Gastrocnemius medialis (tissue), 4 donors: Measurements from ENCODE around the gene CPA3.

Experiments
- CTCF ChIP-seq, 5 experiments: fragments of 450-650 bp in 3 of 5; fragments of 200-600 bp in 2 of 5; sonication (generic) in 2 of 5; IDR thresholded peaks in 4 of 5; conservative IDR thresholded peaks in 1 of 5; 1 replicate in 4 of 5; 2 replicates in 1 of 5; pipeline ENCODE4 v1.5.1; 2016 to 2019; ENCODE audit warnings: antibody characterized with exemption in 5 of 5, mild to moderate bottlenecking in 3 of 5, moderate library complexity in 3 of 5
- POLR2A ChIP-seq, 2 donors: fragments of 450-650 bp; IDR thresholded peaks; one replicate each; pipeline ENCODE4 v1.6.1; 2017; ENCODE audit warnings: antibody characterized with exemption in 2 of 2, mild to moderate bottlenecking in 2 of 2, moderate library complexity in 2 of 2

- TF ChIP-seq CTCF (IDR thresholded peaks at IDR 0.05 in 4 of 5, conservative IDR thresholded peaks at IDR 0.05 in 1 of 5) (no peak), POLR2A (IDR thresholded peaks at IDR 0.05) (no peak)
Observed at GRCh38 chr3:148883163-148883562, 18.1 kb downstream of the CPA3 start.
